HG03097 (cell line): Measurements from ENCODE around the gene LIMS1.
"Not testable (repeated sequence)": the region's sequence is repeated elsewhere in the genome, so short reads cannot be mapped to it uniquely, and the experiment has no call there.

Experiments
- ATAC-seq: cut with Tn5 transposase; IDR thresholded peaks from one replicate; pipeline ENCODE4 v1.9.1; 2021; ENCODE audit not compliant: unreplicated experiment, low FRiP score

LIMS1 gene

DNA sequence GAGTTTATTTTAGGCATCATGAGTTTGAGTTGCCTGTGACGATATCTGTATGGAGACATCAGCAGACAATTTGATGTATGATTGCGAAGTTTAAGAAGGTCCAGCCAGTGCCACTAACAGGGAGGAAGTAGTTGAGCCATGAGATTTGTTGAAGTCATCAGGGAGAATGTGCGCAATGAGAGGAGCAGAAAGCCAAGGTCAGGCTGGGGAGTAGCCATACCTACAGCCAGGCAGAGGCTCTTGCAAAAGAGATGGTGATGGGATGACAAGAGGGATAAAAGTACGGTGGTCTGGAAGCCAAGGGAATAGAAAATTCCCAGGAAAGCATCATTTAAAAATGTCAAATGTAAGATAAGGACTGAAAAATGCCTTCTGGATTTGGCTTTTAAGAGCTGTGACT is 51.2 kb downstream of the LIMS1 start:
- ATAC-seq = no peak

DNA sequence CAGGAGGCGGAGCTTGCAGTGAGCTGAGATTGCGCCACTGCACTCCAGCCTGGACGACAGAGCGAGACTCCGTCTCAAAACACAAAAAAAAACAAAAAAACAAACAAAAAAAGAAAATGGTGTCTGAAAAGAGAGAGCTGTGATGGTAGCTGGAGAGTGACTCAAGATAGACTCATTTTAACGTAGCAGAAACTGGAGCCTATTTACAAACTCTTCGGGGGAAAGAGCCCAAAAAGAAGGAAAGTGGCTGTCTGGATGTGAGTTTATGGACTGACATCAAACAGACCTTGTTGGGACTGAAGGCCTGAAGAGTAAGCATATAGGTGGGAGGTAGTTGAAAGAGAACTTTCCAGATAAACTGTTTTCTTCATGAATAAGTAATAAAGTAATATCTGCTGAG is 51.8 kb downstream of the LIMS1 start:
- ATAC-seq = no peak

DNA sequence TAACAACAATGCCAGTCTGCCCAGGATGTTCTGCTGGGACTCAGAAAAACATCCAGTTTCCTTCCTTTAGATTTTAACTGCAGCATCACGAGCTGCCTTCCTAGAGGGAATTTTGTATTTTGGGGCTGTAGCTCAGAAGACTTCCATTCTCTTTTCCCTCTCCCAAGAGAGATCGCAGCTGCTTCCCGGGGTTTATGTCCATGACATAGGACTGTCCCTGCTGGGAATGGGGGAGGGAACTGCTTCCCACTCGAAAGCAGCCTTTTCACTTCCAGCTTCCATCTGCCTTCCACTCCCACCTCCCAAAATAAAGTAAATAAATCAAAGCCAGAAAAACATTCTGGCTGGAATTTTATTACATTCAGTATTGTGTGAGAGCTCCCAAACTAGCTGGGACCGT is 52.4 kb downstream of the LIMS1 start:
- ATAC-seq = no peak

DNA sequence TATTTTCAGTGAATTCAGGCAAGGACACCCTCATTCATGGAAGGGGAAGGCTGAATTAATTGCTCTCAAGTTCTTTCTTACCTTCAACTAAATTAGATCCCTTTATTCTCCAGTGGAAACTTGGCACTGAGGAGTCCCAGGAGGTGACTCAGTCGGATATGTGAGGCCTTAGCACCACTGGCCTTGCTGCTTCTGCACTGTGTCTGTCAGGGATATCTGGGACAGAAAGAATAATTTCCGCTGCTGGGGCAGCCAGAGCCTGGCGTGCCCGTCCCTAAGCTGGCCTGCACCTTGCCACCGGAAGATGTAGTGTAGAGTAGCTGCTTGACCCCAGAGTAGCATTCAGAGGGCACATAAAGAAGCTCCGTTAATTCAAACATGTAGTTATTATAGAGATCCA is 53.4 kb downstream of the LIMS1 start:
- ATAC-seq = no peak

DNA sequence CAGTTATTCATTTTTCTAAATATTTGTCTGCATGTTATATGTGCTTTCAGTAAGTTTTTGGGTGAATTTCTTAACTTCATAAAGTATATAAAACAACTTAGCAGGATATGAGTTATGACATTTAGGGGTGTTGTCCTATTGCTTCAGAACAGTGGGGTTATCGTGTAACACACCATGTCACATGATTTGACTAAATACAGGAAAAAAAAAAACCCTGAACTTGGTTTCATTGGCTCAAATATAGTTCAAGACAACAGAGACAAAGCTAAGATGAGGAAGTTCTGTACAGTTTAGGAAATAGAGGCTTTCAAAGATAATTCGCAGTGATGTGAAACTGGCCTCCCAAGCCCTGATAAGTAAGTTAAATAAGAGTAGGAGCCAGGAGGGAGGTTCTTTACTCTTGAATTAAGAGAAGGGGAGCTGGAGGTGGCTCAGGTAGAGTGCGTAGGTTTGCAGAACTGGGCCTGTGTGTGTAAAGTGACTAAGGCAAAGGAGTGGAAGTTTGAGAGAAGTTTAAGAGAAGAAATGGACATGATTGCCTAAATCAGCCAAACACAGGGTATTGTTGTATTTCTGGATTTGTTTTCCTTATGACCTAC is 53.9 kb downstream of the LIMS1 start:
- no peak for ATAC-seq

DNA sequence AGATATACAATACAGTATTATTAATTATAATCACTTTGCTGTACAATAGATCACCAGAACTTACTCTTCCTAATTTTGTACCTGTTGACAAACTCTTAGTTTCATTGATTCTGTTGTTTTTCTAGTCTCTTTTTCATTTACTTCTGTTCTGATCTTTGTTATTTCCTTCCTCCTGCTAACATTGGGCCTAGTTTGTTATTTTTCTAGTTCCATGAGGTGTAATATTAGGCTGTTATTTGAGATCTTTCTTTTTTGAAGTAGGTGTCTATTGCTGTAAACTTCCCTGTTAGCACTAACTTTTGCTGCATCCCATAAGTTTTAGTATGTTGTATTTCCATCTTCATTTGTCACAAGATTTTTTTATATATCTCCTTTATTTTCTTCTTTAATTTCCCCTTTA is 55.1 kb downstream of the LIMS1 start:
- ATAC-seq = no peak

DNA sequence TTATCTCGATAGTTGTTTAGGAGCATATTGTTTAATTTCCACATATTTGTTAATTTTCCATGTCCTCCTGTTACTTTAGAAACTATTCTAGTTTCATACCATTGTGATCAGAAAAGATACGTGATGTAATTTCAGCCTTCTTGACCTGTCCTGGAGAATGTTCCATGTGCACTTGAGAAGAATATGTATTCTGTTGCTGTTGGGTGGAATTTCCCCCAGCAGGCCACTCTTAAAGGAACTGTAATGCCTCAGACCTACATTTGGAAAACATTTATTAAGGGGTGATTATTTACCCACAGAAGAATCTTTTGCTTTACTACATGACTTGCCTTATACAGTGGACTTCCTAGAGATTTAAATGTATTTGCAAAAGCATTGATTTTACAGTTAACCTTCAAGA is 55.5 kb downstream of the LIMS1 start:
- no peak for ATAC-seq

DNA sequence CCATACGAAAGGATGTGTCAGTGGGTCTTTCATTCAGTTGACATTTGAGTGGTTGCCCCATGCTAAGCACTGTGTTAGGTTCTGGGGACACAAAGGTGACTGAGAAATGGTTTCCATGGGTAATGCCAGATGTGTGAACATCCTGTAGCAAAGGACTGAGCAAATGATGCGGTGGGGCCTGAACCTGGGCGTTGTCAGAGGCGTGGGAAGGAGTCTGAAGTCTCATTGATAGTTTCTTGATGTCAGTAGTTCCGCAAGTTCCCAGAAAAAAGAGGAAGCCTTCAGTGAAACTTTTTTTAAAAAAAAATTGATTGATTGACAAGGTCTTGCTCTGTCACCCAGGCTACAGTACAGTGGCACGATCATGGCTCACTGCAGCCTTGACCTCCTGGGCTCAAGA is 56.9 kb downstream of the LIMS1 start:
- ATAC-seq = peak; percentile 37

DNA sequence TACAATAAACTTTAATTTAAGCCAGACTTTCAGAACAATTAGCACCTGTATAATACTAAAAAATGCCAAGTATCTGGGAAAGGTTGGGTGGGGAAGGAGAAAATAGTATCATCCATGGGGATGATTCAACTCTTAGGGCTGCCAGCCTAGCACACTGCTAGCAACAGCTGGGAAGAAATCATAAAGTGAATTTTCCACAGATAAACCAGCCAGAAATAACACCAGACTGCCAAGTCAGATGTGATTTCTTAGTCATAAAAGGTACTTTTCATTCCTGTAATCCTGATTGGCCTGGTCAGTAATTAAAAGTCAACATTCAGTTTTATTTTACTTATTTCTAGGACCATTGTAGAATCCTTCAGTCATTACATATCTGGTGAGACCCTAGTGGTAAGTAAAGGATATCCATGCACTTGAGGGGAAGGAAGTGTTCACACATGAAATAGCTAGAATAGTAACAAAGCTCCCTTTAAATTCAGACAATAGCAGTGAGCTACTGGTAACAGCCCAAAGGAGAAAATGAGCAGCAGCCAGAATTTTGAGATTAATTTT is 59.4 kb downstream of the LIMS1 start:
- ATAC-seq = peak; percentile 4

DNA sequence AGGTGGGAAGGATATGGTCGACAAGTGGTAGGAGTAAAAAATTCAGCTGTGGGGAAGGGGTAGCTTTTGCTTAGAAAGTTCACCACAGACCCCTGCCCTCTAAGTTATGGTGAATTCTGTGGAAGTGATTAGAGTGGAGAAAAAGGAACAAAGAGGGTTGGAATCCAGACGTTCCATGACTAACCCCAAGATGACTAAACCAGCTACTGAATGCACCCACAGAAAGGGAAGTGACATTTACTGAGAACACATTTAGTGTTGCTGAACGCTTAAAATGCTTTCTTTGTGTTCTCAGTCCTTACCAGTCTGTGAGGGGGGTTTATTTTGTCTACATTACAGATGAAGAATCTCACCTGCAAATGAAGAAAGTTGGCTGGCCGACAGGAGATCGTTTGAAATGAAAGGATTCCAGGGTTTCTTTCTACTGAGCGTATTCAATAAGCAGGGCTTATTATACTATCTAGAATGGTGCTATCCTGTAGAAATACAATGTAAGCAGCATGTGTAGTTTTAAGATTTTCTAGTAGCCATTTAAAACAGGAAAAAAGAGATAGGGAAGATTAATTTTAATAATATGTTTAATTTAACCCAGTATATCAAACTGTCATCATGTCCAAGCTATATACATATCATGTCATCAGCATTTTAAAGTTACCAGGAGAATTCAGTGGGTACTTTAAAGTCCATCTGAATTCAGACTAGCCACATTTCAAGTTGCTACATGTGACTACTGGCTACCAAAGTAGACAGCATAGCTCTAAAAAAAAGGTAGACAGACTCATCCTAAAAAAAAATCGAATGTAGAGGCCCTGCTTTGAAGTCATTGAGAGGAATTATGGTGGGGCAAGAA is 60.1 kb downstream of the LIMS1 start:
- peak; percentile 78 for ATAC-seq

DNA sequence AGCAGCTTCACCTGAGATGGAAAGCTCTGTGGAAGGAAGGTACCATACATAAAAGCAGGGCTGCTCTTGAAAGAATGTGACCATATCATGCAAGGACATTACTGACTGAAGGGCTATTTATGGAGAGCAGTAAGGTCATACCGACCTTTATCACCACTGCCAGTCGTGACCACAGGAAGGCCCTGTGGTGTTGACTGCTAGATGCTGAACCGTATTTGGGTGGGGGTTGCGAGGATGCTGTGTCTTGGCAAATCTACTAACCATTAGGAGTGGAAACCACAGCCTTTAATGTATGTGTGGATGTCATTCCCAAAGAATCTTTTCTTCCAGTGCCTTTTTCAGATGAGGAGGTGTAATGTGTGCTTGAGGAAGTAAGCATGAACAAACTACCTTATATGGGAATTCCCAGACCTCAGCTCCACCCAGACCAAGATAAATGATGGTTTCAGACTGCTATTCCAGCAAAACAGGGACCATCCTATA is 60.8 kb downstream of the LIMS1 start:
- ATAC-seq = peak; percentile 61

DNA sequence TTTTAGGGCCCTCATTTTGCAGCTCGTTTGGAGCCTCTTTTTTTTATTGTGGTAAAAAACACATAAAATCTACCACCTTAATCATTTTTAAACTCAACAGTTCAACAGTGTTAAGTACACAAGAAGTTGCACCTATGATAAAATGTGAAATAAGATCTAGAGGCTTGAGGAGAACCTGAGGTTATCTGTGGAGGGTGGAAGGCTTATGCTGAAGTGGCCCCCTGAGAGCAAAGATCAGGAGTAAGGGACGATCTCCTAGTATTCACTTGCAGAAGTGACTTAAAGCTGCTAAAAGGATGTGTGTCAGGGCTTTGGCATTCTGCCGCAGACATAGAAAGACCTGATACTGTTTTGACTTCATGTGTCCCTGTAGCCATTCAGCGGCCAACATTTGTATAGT is 61.5 kb downstream of the LIMS1 start:
- not testable (repeated sequence) for ATAC-seq

DNA sequence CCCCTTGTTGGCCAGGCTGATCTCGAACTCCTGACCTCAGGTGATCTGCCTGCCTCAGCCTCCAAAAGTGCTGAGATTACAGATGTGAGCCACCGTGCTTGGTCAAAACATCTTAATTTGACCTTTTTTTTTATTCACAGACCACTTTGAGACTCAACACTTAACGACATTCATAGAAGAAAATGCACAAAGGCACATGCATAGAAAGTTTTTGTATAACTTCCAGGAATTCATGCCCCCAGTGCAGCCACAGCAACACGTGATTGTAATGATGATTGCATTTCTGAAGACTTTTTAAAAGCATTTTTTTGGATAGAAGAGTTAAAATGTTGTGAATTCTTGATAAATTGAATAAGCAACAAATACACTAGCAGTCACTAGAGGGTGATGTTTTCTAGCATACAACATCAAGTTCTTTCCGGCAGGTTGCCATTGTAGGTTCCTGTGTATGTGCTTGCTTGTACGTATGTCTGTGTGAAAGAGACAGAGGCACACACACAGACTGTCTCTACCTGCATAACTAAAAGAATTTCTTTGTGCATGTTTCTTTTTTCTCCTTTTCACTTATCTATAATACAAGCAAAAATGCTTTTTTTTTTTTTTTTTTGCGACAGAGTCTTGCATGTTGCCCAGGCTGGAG is 63.0 kb downstream of the LIMS1 start:
- not testable (repeated sequence) for ATAC-seq

DNA sequence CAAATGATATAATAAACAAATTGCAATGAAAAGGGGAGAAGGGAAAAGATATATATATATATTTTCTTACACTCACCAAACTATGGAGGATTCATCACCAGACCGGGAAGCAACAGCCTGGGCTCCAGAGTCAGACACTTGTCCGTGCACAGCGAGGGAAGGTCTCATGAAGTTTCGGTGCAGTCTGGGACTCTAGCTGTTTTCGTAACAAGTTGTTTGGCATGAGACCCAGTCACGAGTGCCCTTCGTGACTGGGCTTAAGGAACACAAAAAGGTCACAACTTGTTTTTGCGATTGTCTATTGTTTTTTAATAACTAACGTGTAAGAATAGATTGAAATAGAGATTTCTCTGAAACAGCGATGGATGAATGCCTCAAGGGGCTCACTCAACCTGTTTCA is 66.9 kb downstream of the LIMS1 start:
- ATAC-seq = not testable (repeated sequence)

DNA sequence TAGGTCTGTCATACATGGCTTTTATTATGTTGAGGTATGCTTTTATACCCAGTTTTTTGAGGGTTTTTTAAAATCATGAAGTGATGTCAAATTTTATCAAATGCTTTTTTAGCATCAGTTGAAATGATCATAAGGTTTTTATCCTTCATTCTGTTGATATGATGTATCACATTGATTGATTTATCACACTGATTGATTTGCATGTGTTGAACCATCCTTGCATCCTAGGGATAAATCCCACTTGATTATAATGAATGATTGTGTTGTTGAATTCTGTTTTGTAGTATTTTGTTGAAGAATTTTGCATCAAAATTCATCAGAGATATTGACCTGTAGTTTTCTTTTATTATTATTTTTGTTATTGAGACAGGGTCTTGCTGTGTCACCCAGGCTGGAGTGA is 68.2 kb downstream of the LIMS1 start:
- no peak for ATAC-seq

DNA sequence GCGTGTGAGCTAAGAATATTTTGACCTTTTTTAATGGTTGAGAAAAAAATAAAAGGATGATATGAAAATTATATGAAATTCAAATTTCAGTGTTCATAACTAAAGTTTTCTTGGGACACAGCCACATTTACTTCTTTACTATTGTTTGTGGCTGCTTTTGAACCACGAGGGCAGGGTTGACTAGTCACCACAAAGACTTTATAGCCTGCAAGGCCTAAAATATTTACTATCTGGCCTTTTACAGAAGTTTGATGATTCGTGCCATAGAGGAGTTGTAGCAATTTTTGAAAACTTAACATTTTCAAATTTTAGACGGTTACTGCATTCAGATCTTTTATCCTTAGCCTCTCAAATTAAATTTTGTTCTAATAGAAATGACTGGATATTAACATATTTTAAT is 69.9 kb downstream of the LIMS1 start:
- no peak for ATAC-seq

DNA sequence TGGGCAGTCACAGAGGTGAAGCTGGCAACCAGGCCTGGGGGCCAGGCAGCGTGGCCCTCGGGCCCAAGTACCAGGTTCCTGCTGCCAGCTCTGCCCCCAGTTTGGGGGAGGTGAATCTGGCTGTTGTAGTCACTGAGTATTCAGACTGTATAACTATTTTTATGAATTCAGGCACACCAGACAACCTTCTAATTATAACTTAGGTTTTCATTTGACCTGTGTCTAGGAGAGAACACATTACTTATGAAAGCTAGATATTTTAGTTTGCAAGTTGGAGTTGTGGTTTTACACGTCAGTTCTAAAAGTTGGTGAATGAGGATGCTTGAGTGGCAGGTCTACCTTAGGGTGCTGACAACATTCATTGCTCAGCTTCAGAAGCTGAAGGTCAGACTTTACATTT is 71.7 kb downstream of the LIMS1 start:
- peak; percentile 58 for ATAC-seq

DNA sequence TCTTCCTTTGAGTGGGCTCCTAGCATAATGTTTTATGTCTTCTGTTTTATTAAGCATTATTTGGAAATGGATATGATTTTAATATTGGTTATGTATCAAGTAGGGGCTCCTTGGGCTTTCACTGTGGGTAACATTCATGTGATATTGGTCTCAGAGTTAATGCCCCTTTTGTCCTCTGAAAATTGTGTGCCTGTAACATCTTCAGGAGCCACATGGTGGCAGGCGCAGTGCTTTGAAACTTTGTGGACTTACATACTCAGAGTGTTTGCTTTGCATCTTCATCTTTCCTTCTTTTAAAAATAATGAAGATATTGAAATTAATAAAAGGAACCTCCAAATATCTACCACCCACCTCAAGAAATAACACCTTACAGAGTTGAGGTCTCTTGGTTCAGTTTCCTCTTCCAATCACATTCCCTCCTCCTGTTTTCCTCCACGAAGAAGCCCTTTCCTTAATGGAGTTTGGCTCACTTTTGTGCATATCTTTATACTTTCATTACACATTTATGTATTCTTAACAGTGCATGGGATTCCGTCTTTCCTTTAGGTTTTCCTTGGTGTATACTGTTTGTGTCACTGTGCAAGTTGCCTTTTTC is 73.5 kb downstream of the LIMS1 start:
- ATAC-seq = no peak

DNA sequence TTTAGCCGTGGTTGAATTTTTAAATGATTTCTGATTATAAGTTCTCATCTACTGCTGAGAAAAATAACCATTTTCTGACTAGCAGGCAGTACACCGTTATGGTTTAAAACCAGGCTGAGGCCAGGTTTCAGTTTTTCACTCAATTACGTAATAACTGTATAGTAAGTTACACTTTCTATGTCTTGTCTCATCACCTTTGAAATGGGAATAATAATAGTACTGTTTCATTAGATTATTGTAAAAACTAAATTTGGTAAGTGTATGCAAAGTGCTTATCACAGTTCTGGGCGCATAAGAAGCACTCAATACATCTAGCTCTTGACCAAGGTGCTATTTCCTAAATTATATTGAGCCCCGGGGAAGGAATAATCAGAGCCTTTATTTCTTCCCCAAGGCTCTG is 76.8 kb downstream of the LIMS1 start:
- ATAC-seq = no peak

DNA sequence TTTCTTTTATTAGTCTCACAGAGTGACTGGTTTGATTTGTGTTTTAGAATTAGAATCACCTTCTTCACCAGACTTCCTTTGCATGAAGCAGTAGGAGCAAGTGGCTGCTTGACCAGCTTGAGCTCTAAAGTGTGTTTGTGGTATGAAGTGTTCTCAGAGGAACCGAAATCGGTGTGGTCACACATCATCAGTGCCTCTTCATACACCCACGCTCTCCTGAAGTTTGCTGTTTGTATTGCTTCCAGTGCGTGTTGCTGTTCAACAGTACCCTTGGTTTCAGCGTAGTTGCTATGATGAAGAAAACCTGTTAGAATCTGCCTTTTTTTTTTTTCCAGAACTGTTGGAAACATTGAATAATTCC is 77.9 kb downstream of the LIMS1 start:
- peak; percentile 77 for ATAC-seq
